Body of pancreas (tissue), 4 donors: ENCODE data around the gene CCDC12. TPM values are rescaled to one million over a fixed set of nuclear protein-coding genes. Genes with fewer than 3 reads are reported as not detected.
A peak's percentile ranks its signal among the peaks of the same experiment; 100 is the strongest.
"Not testable (repeated sequence)": the region's sequence is repeated elsewhere in the genome, so short reads cannot be mapped to it uniquely, and the experiment has no call there.

Source experiments
- ATAC-seq: fragments of 150-250 bp; one replicate; pipeline ENCODE4 v1.9.1; 2016
- DNase-seq, 4 donors: peaks; one replicate each; pipeline ENCODE4 v3.0.0-alpha.2; 2019
- H3K27ac ChIP-seq, 4 donors: fragments of 200-600 bp; sonication (generic); 1 replicate in 3 of 4; 2 replicates in 1 of 4; pipeline versions ENCODE4 v1.5.1 to v1.6.1; 2016 to 2019; ENCODE audit warnings: mild to moderate bottlenecking in 1 of 4, mixed read lengths in 1 of 4, moderate library complexity in 1 of 4
- H3K27me3 ChIP-seq, 2 donors: fragments of 200-600 bp; sonication (generic); one replicate each; pipeline ENCODE4 v1.6.0; 2016; ENCODE audit warnings: mild to moderate bottlenecking in 1 of 2
- H3K36me3 ChIP-seq, 2 donors: fragments of 200-600 bp; sonication (generic); replicated peaks in 1 of 2; 2 replicates each; pipeline ENCODE4 v1.5.1; 2016; ENCODE audit warnings: low read depth in 2 of 2; ENCODE audit not compliant: insufficient read depth in 1 of 2
- H3K4me1 ChIP-seq: fragments of 200-600 bp; sonication (generic); one replicate; pipeline ENCODE4 v1.6.0; 2016
- H3K4me3 ChIP-seq, 2 donors: fragments of 200-600 bp; sonication (generic); 1 replicate in 1 of 2; 2 replicates in 1 of 2; pipeline ENCODE4 v1.5.1; 2016 to 2019
- H3K9me3 ChIP-seq, 3 donors: fragments of 200-600 bp; sonication (generic); 1 replicate in 2 of 3; 2 replicates in 1 of 3; pipeline ENCODE4 v1.5.1; 2016
- CTCF ChIP-seq, 7 experiments: fragments of 450-650 bp in 4 of 7; fragments of 200-600 bp in 3 of 7; sonication (generic) in 3 of 7; IDR thresholded peaks; one replicate each; pipeline ENCODE4 v1.5.1; 2016 to 2019; ENCODE audit warnings: antibody characterized with exemption in 7 of 7
- POLR2A ChIP-seq, 3 donors: fragments of 450-650 bp; IDR thresholded peaks; one replicate each; pipeline ENCODE4 v1.6.1; 2016; ENCODE audit warnings: antibody characterized with exemption in 3 of 3, mild to moderate bottlenecking in 2 of 3
- WGBS, 2 donors: methylation state at CpG; one replicate each; pipeline ENCODE4 v1.1.5; 2017; 5-methylcytosine and 5-hydroxymethylcytosine counted together
- intact Hi-C: fragments of 100-400 bp; cut with DNase I; formaldehyde crosslinking; loops from one replicate; pipeline ENCODE4 v1.15.1; 2023
- total RNA-seq, 2 donors: library from RNA; depleted of rRNA; stranded (reverse); fragments of >200 nt; gene quantifications; one replicate each; pipeline ENCODE4 v1.1.0, GENCODE V29; 2016

Gene CCDC12
- total RNA-seq, 2 donors from 2014 or later, result 25.4 to 67.2 TPM

DNA sequence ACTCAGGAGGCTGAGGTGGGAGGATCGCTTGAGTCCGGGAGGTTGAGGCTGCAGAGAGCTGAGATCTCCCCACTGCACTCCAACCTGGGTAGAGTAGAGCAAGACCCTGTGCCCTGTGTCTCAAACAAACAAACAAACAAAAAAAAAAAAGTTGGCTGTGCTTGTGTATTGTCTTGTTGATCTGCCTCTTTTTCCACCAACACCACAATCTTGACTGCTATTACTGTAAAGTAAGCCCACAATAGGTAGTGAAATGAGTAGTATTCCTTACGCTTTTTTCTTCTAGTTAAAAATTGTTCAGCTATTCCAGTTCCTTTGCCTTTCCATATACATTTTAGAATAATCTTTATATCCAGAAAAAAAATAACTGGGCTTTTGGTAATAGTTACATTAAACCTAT, 63.6 kb downstream of the CCDC12 start:
- intact Hi-C loops, result no loop called here
- Histone ChIP-seq H3K4me1 (peaks cover 16% of the 10 kb centered on the region), H3K4me3 (no peak overlapping the region), H3K27ac (no peak overlapping the region), H3K9me3 (no peaks in the 10 kb centered on the region), H3K27me3 (no peaks in the 10 kb centered on the region), H3K36me3 (peaks cover 0 to 6% of the 10 kb centered on the region in 2 donors)
- 79 to 100% methylated on average over 3 of the region's 3 CpGs for WGBS, 2 donors
- TF ChIP-seq POLR2A (IDR thresholded peaks at IDR 0.05), result no peak
- TF ChIP-seq CTCF (IDR thresholded peaks at IDR 0.05), result no peak
- DNase-seq, result no peak
- no peak for ATAC-seq

DNA sequence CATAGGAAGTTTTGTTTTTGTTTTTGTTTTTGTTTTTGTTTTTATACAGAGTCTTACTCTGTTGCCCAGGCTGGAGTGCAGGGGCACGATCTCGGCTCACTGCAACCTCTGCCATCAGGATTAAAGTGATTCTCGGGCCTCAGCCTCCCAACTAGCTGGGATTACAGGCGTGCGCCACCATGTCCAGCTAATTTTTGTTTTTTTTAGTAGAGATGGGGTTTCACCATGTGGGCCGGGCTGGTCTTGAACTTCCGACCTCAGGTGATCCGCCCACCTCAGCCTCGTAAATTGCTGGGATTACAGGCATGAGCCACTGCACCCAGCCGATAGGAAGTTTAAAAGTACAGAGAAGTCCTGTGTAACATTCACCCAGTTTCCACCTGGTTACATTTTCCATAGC, 65.6 kb downstream of the CCDC12 start:
- H3K36me3 ChIP-seq, H3K9me3 ChIP-seq, DNase-seq, H3K27ac ChIP-seq, H3K4me3 ChIP-seq, intact Hi-C loops, ATAC-seq, H3K27me3 ChIP-seq: not testable (repeated sequence)
- peaks cover 16% of the 10 kb centered on the region for H3K4me1 ChIP-seq
- WGBS, 2 donors, result 88 to 89% methylated on average over 10 of the region's 10 CpGs

DNA sequence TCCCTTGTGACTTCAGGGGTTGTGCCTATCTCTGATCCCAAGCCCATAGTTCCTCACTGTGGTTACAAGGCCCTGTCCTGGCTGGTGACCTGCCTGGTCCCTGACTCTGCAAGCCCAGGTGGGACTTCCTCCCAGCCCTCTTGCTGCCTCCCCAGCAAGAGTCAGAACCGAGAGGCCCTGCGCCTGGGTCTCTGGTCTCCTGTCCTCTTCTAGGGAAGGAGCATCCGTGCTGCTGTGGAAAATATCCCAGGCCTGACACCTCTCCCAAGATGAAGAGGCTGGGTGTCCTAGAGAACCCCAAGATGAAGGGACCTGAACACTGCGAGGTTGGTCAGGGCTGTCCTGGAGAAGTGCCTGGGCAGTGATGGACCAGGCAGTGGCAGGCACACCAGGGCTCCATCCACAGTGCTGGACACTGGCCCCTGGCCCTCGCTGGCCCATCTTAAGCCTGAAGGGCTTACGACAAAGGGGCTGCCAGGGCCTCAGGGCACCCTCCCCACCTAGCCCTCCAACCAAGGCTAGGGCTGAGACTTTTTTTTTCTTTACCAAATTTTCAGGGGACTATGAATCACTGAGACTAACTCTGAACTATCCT, 66.3 kb downstream of the CCDC12 start:
- WGBS, 2 donors, result 61 to 88% methylated on average over 2 to 5 of the region's 6 CpGs
- Histone ChIP-seq H3K27ac (no peak overlapping the region), H3K4me3 (no peak overlapping the region), H3K4me1 (peaks cover 16% of the 10 kb centered on the region), H3K9me3 (no peaks in the 10 kb centered on the region), H3K27me3 (no peaks in the 10 kb centered on the region), H3K36me3 (no peaks in the 10 kb centered on the region)
- no peak for TF ChIP-seq CTCF (IDR thresholded peaks at IDR 0.05)
- no peak for TF ChIP-seq POLR2A (IDR thresholded peaks at IDR 0.05)
- peak in 1 of 4 donors; percentile 12 for DNase-seq
- intact Hi-C loops, result no loop called here
- no peak for ATAC-seq

DNA sequence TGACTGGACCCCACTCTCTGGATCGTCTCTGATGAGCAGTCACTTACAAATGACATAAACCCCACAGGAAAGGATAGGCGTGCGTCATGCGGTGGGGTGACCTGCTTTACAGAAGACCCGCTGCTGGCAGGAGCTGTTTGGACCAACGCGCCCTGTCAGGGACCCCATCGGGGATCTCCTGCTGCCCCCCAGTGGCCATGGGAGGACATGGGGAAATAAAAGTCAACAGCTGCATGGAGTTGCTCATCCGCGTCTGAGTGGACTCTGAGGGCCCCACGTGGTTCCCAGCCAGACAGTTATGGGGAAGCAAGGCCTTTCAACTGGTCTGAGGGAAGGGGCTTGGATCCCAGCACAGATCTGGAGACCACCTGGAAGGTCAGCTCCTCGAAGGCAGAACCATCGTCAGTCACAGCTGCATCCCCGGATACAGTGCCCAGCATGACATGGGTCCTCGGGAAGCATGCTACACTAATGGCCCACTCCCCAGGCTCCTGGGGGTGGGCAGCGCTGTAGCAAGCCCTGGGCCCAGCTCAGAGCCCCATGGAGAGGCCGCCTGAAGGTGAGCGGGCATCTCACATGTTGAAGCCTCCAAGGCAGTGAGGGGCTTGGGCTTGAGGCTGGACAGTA, 66.9 kb downstream of the CCDC12 start:
- peak; percentile 82 for ATAC-seq
- 8 to 13% methylated on average over 15 to 18 of the region's 18 CpGs for WGBS, 2 donors
- TF ChIP-seq POLR2A (IDR thresholded peaks at IDR 0.05) (no peak), CTCF (IDR thresholded peaks at IDR 0.05) (peak; percentile 65 to 87 (median 80))
- Histone ChIP-seq H3K36me3 (no peaks in the 10 kb centered on the region), H3K4me1 (peaks cover 16% of the 10 kb centered on the region), H3K27me3 (no peaks in the 10 kb centered on the region), H3K27ac (no peak overlapping the region), H3K9me3 (no peaks in the 10 kb centered on the region), H3K4me3 (no peak overlapping the region)
- intact Hi-C loops, result no loop called here
- DNase-seq, result peak; percentile 82 to 86 (median 85)

DNA sequence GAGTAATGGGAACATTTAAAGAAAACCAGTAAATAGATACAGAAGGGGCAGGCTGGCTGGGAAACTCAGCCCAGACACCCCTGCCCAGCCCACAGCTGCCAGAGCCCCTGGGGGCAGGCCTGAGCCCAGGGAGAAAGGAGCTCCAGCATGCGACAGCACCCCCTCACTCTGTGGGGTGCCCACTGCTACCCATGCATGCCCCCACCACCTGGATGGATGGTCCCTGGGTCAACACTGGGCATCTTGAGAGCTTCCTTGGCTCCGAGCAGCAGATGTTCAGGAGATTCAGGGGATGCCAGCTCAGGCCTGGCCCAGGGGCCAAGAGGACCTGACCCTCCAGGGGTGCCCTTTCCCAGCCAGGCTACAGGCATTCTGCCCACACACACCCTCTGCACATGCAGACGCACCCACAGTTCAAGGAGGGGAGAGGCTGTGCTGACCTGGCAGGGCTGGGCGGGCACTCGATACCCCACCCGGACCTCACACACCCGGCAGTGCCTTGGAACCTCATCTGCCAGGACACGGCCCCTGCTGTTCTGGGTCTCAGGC, 67.5 kb downstream of the CCDC12 start:
- no peak for ATAC-seq
- intact Hi-C loops, result no loop called here
- no peak overlapping the region for H3K4me3 ChIP-seq
- no peaks in the 10 kb centered on the region for H3K27me3 ChIP-seq
- 28 to 36% methylated on average over 3 to 8 of the region's 8 CpGs for WGBS, 2 donors
- no peak for TF ChIP-seq CTCF (IDR thresholded peaks at IDR 0.05)
- no peak for TF ChIP-seq POLR2A (IDR thresholded peaks at IDR 0.05)
- H3K36me3 ChIP-seq, result no peaks in the 10 kb centered on the region
- no peak overlapping the region for H3K27ac ChIP-seq
- no peaks in the 10 kb centered on the region for H3K9me3 ChIP-seq
- DNase-seq, result no peak
- H3K4me1 ChIP-seq, result peaks cover 16% of the 10 kb centered on the region
